OCI-LY1 (cell line): ENCODE measurements around the gene PFN3.
A peak's percentile ranks its signal among the peaks of the same experiment; 100 is the strongest.

ENCODE experiments used
- CTCF ChIP-seq: fragments of 200-600 bp; sonication (generic), shearing (Covaris generic); IDR thresholded peaks from 2 replicates; pipeline ENCODE4 v1.5.1; 2017; ENCODE audit warnings: mild to moderate bottlenecking, antibody characterized with exemption, low read length, moderate library complexity, mixed read lengths
- EZH2 ChIP-seq: fragments of 200-600 bp; sonication (generic), shearing (Covaris generic); IDR thresholded peaks from 2 replicates; pipeline ENCODE4 v1.8.0; 2017; ENCODE audit warnings: borderline replicate concordance, mixed run types, mild to moderate bottlenecking, antibody characterized with exemption, low read length, moderate library complexity, mixed read lengths

DNA sequence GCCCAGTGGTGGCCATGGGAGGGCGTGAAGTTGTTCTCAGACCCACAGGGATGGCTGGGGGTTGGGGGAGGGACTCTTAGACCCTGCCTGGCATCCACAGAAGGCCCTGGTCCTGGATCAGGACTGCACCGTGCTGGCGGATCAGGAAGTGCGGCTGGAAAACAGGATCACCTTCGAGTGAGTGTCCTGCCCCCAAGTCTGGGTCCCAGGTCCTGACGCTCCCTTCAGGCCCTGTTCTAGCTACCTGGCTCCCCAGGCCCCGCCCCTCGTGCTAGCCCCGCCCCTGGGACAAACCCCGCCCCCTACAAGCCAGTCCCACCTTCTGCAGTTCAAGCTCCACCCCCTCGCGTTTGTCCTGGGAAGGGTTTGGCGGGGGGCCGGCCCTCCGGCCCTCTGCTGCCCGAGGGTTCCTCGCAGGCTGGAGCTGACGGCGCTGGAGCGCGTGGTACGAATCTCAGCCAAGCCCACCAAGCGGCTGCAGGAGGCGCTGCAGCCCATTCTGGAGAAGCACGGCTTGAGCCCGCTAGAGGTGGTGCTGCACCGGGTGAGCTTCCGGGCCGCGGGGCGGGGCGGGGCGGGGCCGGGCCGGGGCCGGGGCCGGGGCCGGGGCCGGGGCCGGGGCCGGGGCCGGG, 29.9 kb downstream of the PFN3 start:
- peak; percentile 40 for TF ChIP-seq CTCF
- TF ChIP-seq EZH2, result no peak
